A549 (cell line): ENCODE measurements around the gene ODAD2.

Experiments
- CBX2 ChIP-seq: fragments of 200-600 bp; sonication (generic); IDR thresholded peaks from 2 replicates; pipeline ENCODE4 v1.6.1; 2016; ENCODE audit warnings: low read depth, mild to moderate bottlenecking, borderline replicate concordance
- CEBPB ChIP-seq, 2 experiments: fragments of >200 bp in 1 of 2; sonication (Bioruptor Twin) in 1 of 2; formaldehyde crosslinking in 1 of 2; IDR thresholded peaks; 2 replicates each; pipeline ENCODE4 v1.6.1; 2012 to 2016
- CHD4 ChIP-seq: fragments of 200-600 bp; sonication (generic); IDR thresholded peaks from 2 replicates; pipeline ENCODE4 v1.6.1; 2016; ENCODE audit warnings: antibody characterized with exemption, mild to moderate bottlenecking, borderline replicate concordance
- FOSB ChIP-seq: fragments of 250-450 bp; sonication (Bioruptor Pico); IDR thresholded peaks from 2 replicates; pipeline ENCODE4 v1.5.0; 2020; ENCODE audit warnings: mild to moderate bottlenecking, moderate library complexity
- HEYL ChIP-seq: fragments of 250-450 bp; sonication (Bioruptor Pico); IDR thresholded peaks from 2 replicates; pipeline ENCODE4 v1.8.0; 2021; ENCODE audit warnings: mild to moderate bottlenecking, moderate library complexity
- MAZ ChIP-seq: fragments of 150-350 bp; IDR thresholded peaks from 2 replicates; pipeline ENCODE4 v1.6.1; 2014; ENCODE audit warnings: antibody characterized with exemption, low read depth, low read length, borderline replicate concordance
- POLR2A ChIP-seq: IDR thresholded peaks from 2 replicates; pipeline ENCODE4 v1.6.1; 2012; ENCODE audit warnings: mild to moderate bottlenecking, low read length
- RAD21 ChIP-seq, 2 experiments: fragments of >200 bp in 1 of 2; sonication (Bioruptor Twin) in 1 of 2; formaldehyde crosslinking in 1 of 2; IDR thresholded peaks in 1 of 2; conservative IDR thresholded peaks in 1 of 2; 2 replicates in 1 of 2; 3 replicates in 1 of 2; pipeline ENCODE4 v1.6.1; 2012 to 2018; ENCODE audit warnings: inconsistent platforms in 1 of 2
- RCOR1 ChIP-seq: fragments of 150-350 bp; IDR thresholded peaks from 2 replicates; pipeline ENCODE4 v1.6.1; 2014; ENCODE audit warnings: antibody characterized with exemption, low read length, low read depth
- RNF2 ChIP-seq: fragments of 200-600 bp; sonication (generic); IDR thresholded peaks from 2 replicates; pipeline ENCODE4 v1.6.1; 2016; ENCODE audit warnings: low read depth, mild to moderate bottlenecking, antibody characterized with exemption, moderate library complexity, borderline replicate concordance
- TF ChIP-seq, protein P1 (sequence below): fragments of >200 bp; sonication (Bioruptor Twin); formaldehyde crosslinking; IDR thresholded peaks from 3 replicates; pipeline ENCODE4 v1.5.1; 2016
- TF ChIP-seq, protein P2 (sequence below): fragments of 450-650 bp; IDR thresholded peaks from 2 replicates; pipeline ENCODE4 v1.6.1; 2014; ENCODE audit warnings: antibody characterized with exemption

DNA sequence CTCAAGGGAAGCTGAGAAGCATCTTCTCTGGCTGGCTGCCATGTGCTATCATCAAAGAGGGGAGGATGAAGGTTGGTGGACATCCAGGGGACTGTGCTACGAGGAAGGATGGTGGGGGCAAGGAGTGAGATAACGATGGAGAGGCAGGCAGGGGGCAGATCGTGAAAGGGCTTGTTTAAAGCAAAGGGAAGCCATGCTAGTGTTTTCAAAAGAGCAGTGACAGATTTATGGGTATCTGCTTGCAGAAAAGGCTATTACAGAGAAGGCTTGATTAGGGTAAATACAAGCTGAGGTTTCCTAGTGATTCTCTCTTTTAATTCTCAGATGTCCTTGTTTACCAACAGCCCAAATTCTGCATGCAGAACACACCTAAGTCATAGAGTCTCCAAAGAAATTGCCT is 164.4 kb downstream of the ODAD2 start:
- TF ChIP-seq RAD21 (conservative IDR thresholded peaks at IDR 0.05 in 1 of 2, IDR thresholded peaks at IDR 0.05 in 1 of 2) = no peak
- TF ChIP-seq, protein P1, sequence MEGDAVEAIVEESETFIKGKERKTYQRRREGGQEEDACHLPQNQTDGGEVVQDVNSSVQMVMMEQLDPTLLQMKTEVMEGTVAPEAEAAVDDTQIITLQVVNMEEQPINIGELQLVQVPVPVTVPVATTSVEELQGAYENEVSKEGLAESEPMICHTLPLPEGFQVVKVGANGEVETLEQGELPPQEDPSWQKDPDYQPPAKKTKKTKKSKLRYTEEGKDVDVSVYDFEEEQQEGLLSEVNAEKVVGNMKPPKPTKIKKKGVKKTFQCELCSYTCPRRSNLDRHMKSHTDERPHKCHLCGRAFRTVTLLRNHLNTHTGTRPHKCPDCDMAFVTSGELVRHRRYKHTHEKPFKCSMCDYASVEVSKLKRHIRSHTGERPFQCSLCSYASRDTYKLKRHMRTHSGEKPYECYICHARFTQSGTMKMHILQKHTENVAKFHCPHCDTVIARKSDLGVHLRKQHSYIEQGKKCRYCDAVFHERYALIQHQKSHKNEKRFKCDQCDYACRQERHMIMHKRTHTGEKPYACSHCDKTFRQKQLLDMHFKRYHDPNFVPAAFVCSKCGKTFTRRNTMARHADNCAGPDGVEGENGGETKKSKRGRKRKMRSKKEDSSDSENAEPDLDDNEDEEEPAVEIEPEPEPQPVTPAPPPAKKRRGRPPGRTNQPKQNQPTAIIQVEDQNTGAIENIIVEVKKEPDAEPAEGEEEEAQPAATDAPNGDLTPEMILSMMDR = no peak
- no peak for TF ChIP-seq CEBPB (IDR thresholded peaks at IDR 0.05)
- no peak for TF ChIP-seq MAZ
- no peak for TF ChIP-seq CBX2
- TF ChIP-seq RNF2 = no peak
- TF ChIP-seq, protein P2, sequence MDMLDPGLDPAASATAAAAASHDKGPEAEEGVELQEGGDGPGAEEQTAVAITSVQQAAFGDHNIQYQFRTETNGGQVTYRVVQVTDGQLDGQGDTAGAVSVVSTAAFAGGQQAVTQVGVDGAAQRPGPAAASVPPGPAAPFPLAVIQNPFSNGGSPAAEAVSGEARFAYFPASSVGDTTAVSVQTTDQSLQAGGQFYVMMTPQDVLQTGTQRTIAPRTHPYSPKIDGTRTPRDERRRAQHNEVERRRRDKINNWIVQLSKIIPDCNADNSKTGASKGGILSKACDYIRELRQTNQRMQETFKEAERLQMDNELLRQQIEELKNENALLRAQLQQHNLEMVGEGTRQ = no peak
- TF ChIP-seq POLR2A = no peak
- no peak for TF ChIP-seq FOSB (CRISPR knock-in tag)
- no peak for TF ChIP-seq CHD4
- TF ChIP-seq HEYL (CRISPR knock-in tag) = no peak
- TF ChIP-seq RCOR1 = no peak
